CD4-positive, alpha-beta T cell (primary cell): ENCODE measurements around the gene CROCC2. TPM values are rescaled to one million over a fixed set of nuclear protein-coding genes. Genes with fewer than 3 reads are reported as not detected.

ENCODE experiments used
- ATAC-seq: fragments of 200-7000 bp; cut with Tn5 transposase; one replicate; pipeline ENCODE4 v1.10.0; 2022; ENCODE audit warnings: mild to moderate bottlenecking; ENCODE audit not compliant: poor library complexity
- CTCF ChIA-PET: fragments of 350-600 bp; sonication (Branson Sonifier 250); formaldehyde crosslinking; loops from one replicate; lab custom pipeline; 2021; ENCODE audit warnings: antibody characterized with exemption, inconsistent platforms; lab: Charles Lee
- POLR2A ChIA-PET: fragments of 350-600 bp; sonication (Branson Sonifier 250); formaldehyde crosslinking; loops from one replicate; lab custom pipeline; 2021; ENCODE audit warnings: antibody characterized with exemption, inconsistent platforms; lab: Charles Lee
- DNase-seq, 14 experiments: peaks; one replicate each; pipeline ENCODE4 v3.0.0-alpha.2; 2013 to 2020; ENCODE audit warnings: mixed read lengths in 2 of 14
- H3K27ac ChIP-seq, 2 donors: one replicate each; pipeline versions ENCODE4 v1.5.1 to v1.7.0; 2013; ENCODE audit warnings: low read length in 2 of 2, low read depth in 1 of 2, mild to moderate bottlenecking in 1 of 2
- H3K27me3 ChIP-seq, 2 experiments: 1 replicate in 1 of 2; 2 replicates in 1 of 2; pipeline versions ENCODE4 v1.6.1 to v1.7.0; 2013; ENCODE audit warnings: low read length in 2 of 2, control low read depth in 1 of 2, mild to moderate bottlenecking in 1 of 2, moderate library complexity in 1 of 2; ENCODE audit not compliant: insufficient read depth in 2 of 2, control insufficient read depth in 1 of 2
- H3K36me3 ChIP-seq: one replicate; pipeline ENCODE4 v1.6.1; 2013; ENCODE audit warnings: low read length, control low read depth; ENCODE audit not compliant: insufficient read depth
- H3K4me1 ChIP-seq: one replicate; pipeline ENCODE4 v1.6.1; 2013; ENCODE audit warnings: low read length, control low read depth; ENCODE audit not compliant: insufficient read depth
- H3K4me3 ChIP-seq: one replicate; pipeline ENCODE4 v1.5.1; 2013; ENCODE audit warnings: mild to moderate bottlenecking, low read length, moderate library complexity
- H3K9me3 ChIP-seq, 2 experiments: 1 replicate in 1 of 2; 2 replicates in 1 of 2; pipeline versions ENCODE4 v1.6.1 to v1.7.0; 2013; ENCODE audit warnings: low read length in 2 of 2, mild to moderate bottlenecking in 2 of 2, control low read depth in 1 of 2, moderate library complexity in 1 of 2; ENCODE audit not compliant: control insufficient read depth in 1 of 2, insufficient read depth in 1 of 2
- H3K27ac Mint-ChIP-seq: one replicate; pipeline ENCODE4 v1.8.0; 2020; ENCODE audit warnings: mixed read lengths
- H3K27me3 Mint-ChIP-seq: one replicate; pipeline ENCODE4 v1.8.0; 2021; ENCODE audit warnings: mixed read lengths
- H3K36me3 Mint-ChIP-seq: one replicate; pipeline ENCODE4 v1.8.0; 2021; ENCODE audit warnings: low read depth, mixed read lengths
- H3K4me1 Mint-ChIP-seq: one replicate; pipeline ENCODE4 v1.8.0; 2021; ENCODE audit warnings: low read depth, mixed read lengths
- H3K4me3 Mint-ChIP-seq: one replicate; pipeline ENCODE4 v1.8.0; 2020; ENCODE audit warnings: mild to moderate bottlenecking, mixed read lengths
- H3K9me3 Mint-ChIP-seq: one replicate; pipeline ENCODE4 v1.8.0; 2020; ENCODE audit warnings: mixed read lengths
- CTCF ChIP-seq: fragments of 200-600 bp; IDR thresholded peaks from one replicate; pipeline ENCODE4 v1.8.0; 2022; ENCODE audit warnings: antibody characterized with exemption, mild to moderate bottlenecking
- intact Hi-C, 2 experiments: fragments of 100-400 bp; cut with DNase I in 1 of 2; cut with micrococcal nuclease in 1 of 2; formaldehyde crosslinking; loops; one replicate each; pipeline versions ENCODE4 v1.15.1 to v1.9.0; 2023 to 2025; cut with DNase I, micrococcal nuclease
- total RNA-seq, 174 experiments: library from RNA in 2 of 174; stranded (reverse) in 2 of 174; gene quantifications; one replicate each; pipeline ENCODE4 v1.2.3 and lab custom pipeline; 2021 to 2026

The CROCC2 gene
- total RNA-seq, 2 experiments from 2014 or later, result not detected

- Histone ChIP-seq H3K4me3 (no peak overlapping the region), H3K36me3 (no peaks in the 10 kb centered on the region), H3K9me3 (no peaks in the 10 kb centered on the region), H3K27me3 (no peaks in the 10 kb centered on the region), H3K4me1 (no peaks in the 10 kb centered on the region), H3K27ac (no peak overlapping the region)
- ATAC-seq (peak; percentile 39), DNase-seq (peak in 3 of 14 experiments; percentile 21 to 37 (median 30))
- intact Hi-C loops, result no loop called here
- H3K36me3 Mint-ChIP-seq, result no peaks in the 10 kb centered on the region
- H3K27me3 Mint-ChIP-seq, result no peaks in the 10 kb centered on the region
- ChIA-PET CTCF (no interaction called here), POLR2A (no interaction called here)
- H3K4me3 Mint-ChIP-seq, result no peak overlapping the region
- no peak overlapping the region for H3K27ac Mint-ChIP-seq
- H3K9me3 Mint-ChIP-seq, result no peaks in the 10 kb centered on the region
- H3K4me1 Mint-ChIP-seq, result no peaks in the 10 kb centered on the region
- no peak for TF ChIP-seq CTCF
Observed at GRCh38 chr2:240925191-240925567, 19.0 kb downstream of the CROCC2 start.

- H3K9me3 ChIP-seq, result no peaks in the 10 kb centered on the region
- Mint-ChIP-seq H3K4me1 (no peaks in the 10 kb centered on the region), H3K27me3 (no peaks in the 10 kb centered on the region), H3K27ac (no peak overlapping the region), H3K9me3 (no peaks in the 10 kb centered on the region), H3K4me3 (no peak overlapping the region), H3K36me3 (no peaks in the 10 kb centered on the region)
- H3K27ac ChIP-seq, result no peak overlapping the region
- POLR2A ChIA-PET, result no interaction called here
- H3K27me3 ChIP-seq, result no peaks in the 10 kb centered on the region
- H3K36me3 ChIP-seq, result no peaks in the 10 kb centered on the region
- intact Hi-C loops, result no loop called here
- H3K4me1 ChIP-seq, result no peaks in the 10 kb centered on the region
- no peak for TF ChIP-seq CTCF
- DNase-seq, result peak in 2 of 14 experiments; percentile 13 to 26
- CTCF ChIA-PET, result no interaction called here
- H3K4me3 ChIP-seq, result no peak overlapping the region
- no peak for ATAC-seq
Observed at GRCh38 chr2:240925568-240926515, 19.7 kb downstream of the CROCC2 start.

GRCh38 chr2:240926516-240927389, 20.6 kb downstream of the CROCC2 start:
- peak in 2 of 14 experiments; percentile 7 to 20 for DNase-seq
- Mint-ChIP-seq H3K4me1 (no peaks in the 10 kb centered on the region), H3K9me3 (no peaks in the 10 kb centered on the region), H3K27me3 (no peaks in the 10 kb centered on the region), H3K36me3 (no peaks in the 10 kb centered on the region), H3K27ac (no peak overlapping the region), H3K4me3 (no peak overlapping the region)
- no peak for ATAC-seq
- H3K27me3 ChIP-seq, result no peaks in the 10 kb centered on the region
- no peak overlapping the region for H3K4me3 ChIP-seq
- POLR2A ChIA-PET, result no interaction called here
- H3K9me3 ChIP-seq, result no peaks in the 10 kb centered on the region
- TF ChIP-seq CTCF, result no peak
- intact Hi-C loops, result no loop called here
- no peaks in the 10 kb centered on the region for H3K36me3 ChIP-seq
- CTCF ChIA-PET, result no interaction called here
- no peaks in the 10 kb centered on the region for H3K4me1 ChIP-seq
- no peak overlapping the region for H3K27ac ChIP-seq
